ENCODE data around the gene PI4K2B. TPM values are rescaled to one million over a fixed set of nuclear protein-coding genes. Genes with fewer than 3 reads are reported as not detected.

Gene PI4K2B
- total and polyA plus RNA-seq, 2 experiments from 2014 or later = 3.3 to 6.5 TPM

DNA sequence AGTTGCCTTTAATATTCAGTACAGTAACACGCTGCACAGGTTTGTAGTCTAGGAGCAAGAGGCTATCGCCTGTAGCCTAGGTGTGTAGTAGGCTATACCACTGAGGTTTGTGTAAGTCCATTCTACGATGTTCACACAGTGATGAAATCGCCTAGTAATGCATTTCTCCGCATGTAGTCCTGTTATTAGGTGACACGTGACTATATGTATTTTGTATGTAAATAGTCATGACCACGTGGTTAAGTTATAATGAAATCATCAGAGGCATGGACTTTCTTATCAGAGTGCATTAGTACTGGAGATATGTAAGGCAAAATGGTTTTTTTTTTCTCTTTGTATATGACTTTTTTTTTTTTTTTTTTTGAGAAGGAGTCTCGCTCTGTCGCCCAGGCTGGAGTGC, 68.8 kb downstream of the PI4K2B start:
- TF ChIP-seq, protein P1, sequence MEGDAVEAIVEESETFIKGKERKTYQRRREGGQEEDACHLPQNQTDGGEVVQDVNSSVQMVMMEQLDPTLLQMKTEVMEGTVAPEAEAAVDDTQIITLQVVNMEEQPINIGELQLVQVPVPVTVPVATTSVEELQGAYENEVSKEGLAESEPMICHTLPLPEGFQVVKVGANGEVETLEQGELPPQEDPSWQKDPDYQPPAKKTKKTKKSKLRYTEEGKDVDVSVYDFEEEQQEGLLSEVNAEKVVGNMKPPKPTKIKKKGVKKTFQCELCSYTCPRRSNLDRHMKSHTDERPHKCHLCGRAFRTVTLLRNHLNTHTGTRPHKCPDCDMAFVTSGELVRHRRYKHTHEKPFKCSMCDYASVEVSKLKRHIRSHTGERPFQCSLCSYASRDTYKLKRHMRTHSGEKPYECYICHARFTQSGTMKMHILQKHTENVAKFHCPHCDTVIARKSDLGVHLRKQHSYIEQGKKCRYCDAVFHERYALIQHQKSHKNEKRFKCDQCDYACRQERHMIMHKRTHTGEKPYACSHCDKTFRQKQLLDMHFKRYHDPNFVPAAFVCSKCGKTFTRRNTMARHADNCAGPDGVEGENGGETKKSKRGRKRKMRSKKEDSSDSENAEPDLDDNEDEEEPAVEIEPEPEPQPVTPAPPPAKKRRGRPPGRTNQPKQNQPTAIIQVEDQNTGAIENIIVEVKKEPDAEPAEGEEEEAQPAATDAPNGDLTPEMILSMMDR (IDR thresholded peaks at IDR 0.05; ENCODE audit: low read depth, low read length) = no peak
- Histone ChIP-seq H3K27me3 (no peaks in the 10 kb centered on the region), H3K36me3 (no peaks in the 10 kb centered on the region), H3K4me1 (ENCODE audit: low read depth) (no peaks in the 10 kb centered on the region), H3K9me3 (ENCODE audit: low read depth) (no peaks in the 10 kb centered on the region), H3K27ac (no peak overlapping the region), H3K4me3 (no peak overlapping the region)
- no peak for DNase-seq (ENCODE audit: low read depth in 1 of 2, low spot score in 1 of 2)

DNA sequence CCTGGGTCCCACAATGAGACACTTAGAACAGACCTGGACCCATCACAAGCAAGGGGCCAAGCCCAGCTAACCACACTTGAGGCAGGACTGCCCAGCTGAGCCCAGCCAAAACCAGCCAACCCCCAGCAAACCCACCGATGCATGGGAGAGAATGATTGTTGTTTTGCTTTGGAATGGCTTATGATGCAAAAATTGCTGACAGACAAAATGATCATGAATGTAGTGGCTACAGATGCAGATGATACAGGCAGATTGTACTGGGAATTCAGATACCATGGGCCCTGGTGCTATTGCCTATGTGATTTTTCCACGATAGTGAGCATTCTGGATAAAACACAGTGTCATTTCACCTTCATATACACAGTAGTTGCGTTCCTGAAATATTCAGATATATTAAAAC, 69.7 kb downstream of the PI4K2B start:
- Histone ChIP-seq H3K27me3 (no peaks in the 10 kb centered on the region), H3K36me3 (no peaks in the 10 kb centered on the region)

GRCh38 chr4:25306518-25307057, 72.8 kb downstream of the PI4K2B start:
- no peaks in the 10 kb centered on the region for H3K36me3 ChIP-seq
- TF ChIP-seq, protein P1 (IDR thresholded peaks at IDR 0.05; ENCODE audit: low read depth, low read length) = no peak
- DNase-seq (ENCODE audit: low read depth in 1 of 2, low spot score in 1 of 2) = no peak
- H3K27me3 ChIP-seq = no peaks in the 10 kb centered on the region
- H3K4me3 ChIP-seq = no peak overlapping the region
- H3K9me3 ChIP-seq (ENCODE audit: low read depth) = no peaks in the 10 kb centered on the region
- H3K4me1 ChIP-seq (ENCODE audit: low read depth) = peaks cover 4% of the 10 kb centered on the region
- H3K27ac ChIP-seq = no peak overlapping the region

More for the DNA sequence above, 69.7 kb downstream of the PI4K2B start:
- Histone ChIP-seq H3K4me3 (no peak overlapping the region), H3K9me3 (ENCODE audit: low read depth) (no peaks in the 10 kb centered on the region), H3K27ac (no peak overlapping the region), H3K4me1 (ENCODE audit: low read depth) (peaks cover 1% of the 10 kb centered on the region)
- DNase-seq (ENCODE audit: low read depth in 1 of 2, low spot score in 1 of 2) = no peak
- TF ChIP-seq, protein P1 (IDR thresholded peaks at IDR 0.05; ENCODE audit: low read depth, low read length) = no peak

- peak in 1 of 2 donors; percentile 48 for DNase-seq (ENCODE audit: low read depth in 1 of 2, low spot score in 1 of 2)
Measured at GRCh38 chr4:25307596-25307995, 73.8 kb downstream of the PI4K2B start.

DNA sequence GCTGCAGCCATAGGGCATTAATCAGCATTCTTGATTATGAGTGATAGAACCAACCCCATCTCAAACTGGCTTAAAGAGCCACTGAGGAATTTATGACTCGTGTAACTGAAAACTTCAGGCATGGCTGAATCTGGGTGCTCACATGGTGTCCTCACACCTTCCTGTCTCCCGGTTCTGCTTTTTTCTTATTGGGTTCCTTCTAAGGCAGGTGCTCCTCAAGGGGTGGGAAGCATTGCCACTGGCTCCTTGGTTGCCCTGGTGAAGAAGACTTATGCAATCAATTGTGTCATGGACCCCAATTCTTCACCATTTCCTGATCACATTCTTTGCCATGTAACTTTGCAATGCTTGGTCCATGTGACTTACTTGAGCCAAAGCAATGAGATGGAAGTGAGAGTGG, 74.5 kb downstream of the PI4K2B start:
- H3K4me1 ChIP-seq (ENCODE audit: low read depth) = peaks cover 4% of the 10 kb centered on the region
- H3K4me3 ChIP-seq = no peak overlapping the region
- H3K27ac ChIP-seq = no peak overlapping the region
- TF ChIP-seq, protein P1 (IDR thresholded peaks at IDR 0.05; ENCODE audit: low read depth, low read length) = no peak
- no peak for DNase-seq (ENCODE audit: low read depth in 1 of 2, low spot score in 1 of 2)
- no peaks in the 10 kb centered on the region for H3K9me3 ChIP-seq (ENCODE audit: low read depth)
- H3K36me3 ChIP-seq = no peaks in the 10 kb centered on the region
- no peaks in the 10 kb centered on the region for H3K27me3 ChIP-seq

More at GRCh38 chr4:25307596-25307995, 73.8 kb downstream of the PI4K2B start:
- H3K36me3 ChIP-seq = no peaks in the 10 kb centered on the region
- H3K4me1 ChIP-seq (ENCODE audit: low read depth) = peaks cover 4% of the 10 kb centered on the region
- no peaks in the 10 kb centered on the region for H3K9me3 ChIP-seq (ENCODE audit: low read depth)
- no peaks in the 10 kb centered on the region for H3K27me3 ChIP-seq
- H3K4me3 ChIP-seq = no peak overlapping the region
- no peak overlapping the region for H3K27ac ChIP-seq
- TF ChIP-seq, protein P1 (IDR thresholded peaks at IDR 0.05; ENCODE audit: low read depth, low read length) = no peak
